ENCODE results near the gene CRTAC1.

DNA sequence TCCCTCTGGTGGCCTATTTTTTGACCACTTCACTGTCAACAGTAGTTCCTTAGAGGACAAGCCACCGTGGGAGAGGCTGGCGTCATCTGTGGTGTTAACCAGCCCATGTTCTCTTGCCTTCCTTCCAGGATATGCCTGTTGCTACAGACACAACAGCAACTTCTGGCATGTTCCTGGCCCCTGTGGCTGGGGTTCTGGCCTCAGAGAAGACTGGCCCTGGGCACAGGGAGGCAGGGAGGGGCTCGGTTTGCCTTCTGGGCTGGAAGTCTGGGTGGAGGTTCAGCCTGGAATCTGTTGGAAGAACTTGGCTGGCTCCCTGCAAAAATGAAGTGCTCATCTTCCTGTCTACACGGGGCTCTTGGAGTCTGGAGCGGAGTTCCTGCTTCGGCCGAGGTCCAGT is 155.0 kb downstream of the CRTAC1 start:
- TF ChIP-seq RARB (CRISPR knock-in tag; IDR thresholded peaks at IDR 0.05) (no peak), SNAI2 (CRISPR knock-in tag; IDR thresholded peaks at IDR 0.05) (no peak), BACH2 (CRISPR knock-in tag; IDR thresholded peaks at IDR 0.05; ENCODE audit: borderline replicate concordance) (no peak), PPARA (CRISPR knock-in tag; IDR thresholded peaks at IDR 0.05; ENCODE audit: borderline replicate concordance) (no peak), GLIS3 (CRISPR knock-in tag; IDR thresholded peaks at IDR 0.05) (no peak), ZFP30 (CRISPR knock-in tag; IDR thresholded peaks at IDR 0.05) (no peak), TOX (CRISPR knock-in tag; IDR thresholded peaks at IDR 0.05; ENCODE audit: borderline replicate concordance) (no peak), ARNTL (CRISPR knock-in tag; IDR thresholded peaks at IDR 0.05; ENCODE audit: borderline replicate concordance, low read depth) (no peak), ESRRG (CRISPR knock-in tag; IDR thresholded peaks at IDR 0.05) (no peak), TCF4 (CRISPR knock-in tag; IDR thresholded peaks at IDR 0.05; ENCODE audit: borderline replicate concordance) (no peak), ZFP3 (CRISPR knock-in tag; IDR thresholded peaks at IDR 0.05) (no peak), CSDC2 (CRISPR knock-in tag; IDR thresholded peaks at IDR 0.05) (no peak)
- TF ChIP-seq, protein P1, sequence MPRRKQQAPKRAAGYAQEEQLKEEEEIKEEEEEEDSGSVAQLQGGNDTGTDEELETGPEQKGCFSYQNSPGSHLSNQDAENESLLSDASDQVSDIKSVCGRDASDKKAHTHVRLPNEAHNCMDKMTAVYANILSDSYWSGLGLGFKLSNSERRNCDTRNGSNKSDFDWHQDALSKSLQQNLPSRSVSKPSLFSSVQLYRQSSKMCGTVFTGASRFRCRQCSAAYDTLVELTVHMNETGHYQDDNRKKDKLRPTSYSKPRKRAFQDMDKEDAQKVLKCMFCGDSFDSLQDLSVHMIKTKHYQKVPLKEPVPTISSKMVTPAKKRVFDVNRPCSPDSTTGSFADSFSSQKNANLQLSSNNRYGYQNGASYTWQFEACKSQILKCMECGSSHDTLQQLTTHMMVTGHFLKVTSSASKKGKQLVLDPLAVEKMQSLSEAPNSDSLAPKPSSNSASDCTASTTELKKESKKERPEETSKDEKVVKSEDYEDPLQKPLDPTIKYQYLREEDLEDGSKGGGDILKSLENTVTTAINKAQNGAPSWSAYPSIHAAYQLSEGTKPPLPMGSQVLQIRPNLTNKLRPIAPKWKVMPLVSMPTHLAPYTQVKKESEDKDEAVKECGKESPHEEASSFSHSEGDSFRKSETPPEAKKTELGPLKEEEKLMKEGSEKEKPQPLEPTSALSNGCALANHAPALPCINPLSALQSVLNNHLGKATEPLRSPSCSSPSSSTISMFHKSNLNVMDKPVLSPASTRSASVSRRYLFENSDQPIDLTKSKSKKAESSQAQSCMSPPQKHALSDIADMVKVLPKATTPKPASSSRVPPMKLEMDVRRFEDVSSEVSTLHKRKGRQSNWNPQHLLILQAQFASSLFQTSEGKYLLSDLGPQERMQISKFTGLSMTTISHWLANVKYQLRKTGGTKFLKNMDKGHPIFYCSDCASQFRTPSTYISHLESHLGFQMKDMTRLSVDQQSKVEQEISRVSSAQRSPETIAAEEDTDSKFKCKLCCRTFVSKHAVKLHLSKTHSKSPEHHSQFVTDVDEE (CRISPR knock-in tag; IDR thresholded peaks at IDR 0.05) = no peak

Measured in SK-N-SH treated with all-trans-retinoic acid at 6 μM for 48 hours (cell line).